HepG2 (cell line): Measurements from ENCODE around the gene JSRP1. TPM values are rescaled to one million over a fixed set of nuclear protein-coding genes. Genes with fewer than 3 reads are reported as not detected.

ENCODE experiments used
- ARNT2 ChIP-seq: sonication (generic); formaldehyde crosslinking; IDR thresholded peaks from 2 replicates; pipeline ENCODE4 v1.8.0; 2022; ENCODE audit warnings: mild to moderate bottlenecking, low read depth, missing genetic modification reagents, moderate library complexity
- ATF6 ChIP-seq: sonication (generic); formaldehyde crosslinking; conservative IDR thresholded peaks from 2 replicates; pipeline ENCODE4 v1.4.0; 2020; ENCODE audit warnings: missing genetic modification reagents
- ATF7-NPFF ChIP-seq: sonication (generic); formaldehyde crosslinking; IDR thresholded peaks from 2 replicates; pipeline ENCODE4 v1.8.1; 2023; ENCODE audit warnings: mild to moderate bottlenecking, low read depth, missing genetic modification reagents, moderate library complexity
- BORCS8-MEF2B ChIP-seq: sonication (generic); formaldehyde crosslinking; IDR thresholded peaks from 2 replicates; pipeline ENCODE4 v1.8.0; 2022; ENCODE audit warnings: mild to moderate bottlenecking, missing genetic modification reagents
- GTF2F1 ChIP-seq: fragments of 150-350 bp; IDR thresholded peaks from 2 replicates; pipeline ENCODE4 v1.6.1; 2014; ENCODE audit warnings: low read length
- HNF1B ChIP-seq: sonication (generic); formaldehyde crosslinking; IDR thresholded peaks from 2 replicates; pipeline ENCODE4 v1.5.1; 2020; ENCODE audit warnings: mild to moderate bottlenecking, moderate library complexity, missing genetic modification reagents
- IKZF5 ChIP-seq: IDR thresholded peaks from 2 replicates; pipeline ENCODE4 v1.6.1; 2018; ENCODE audit warnings: missing genetic modification reagents, mild to moderate bottlenecking, missing compliant biosample characterization
- MLXIP ChIP-seq: sonication (generic); formaldehyde crosslinking; IDR thresholded peaks from 2 replicates; pipeline ENCODE4 v1.9.0; 2021; ENCODE audit warnings: missing genetic modification reagents, borderline replicate concordance
- RAD21 ChIP-seq: fragments of 450-650 bp; formaldehyde crosslinking; IDR thresholded peaks from 2 replicates; pipeline ENCODE4 v1.5.0; 2020; ENCODE audit warnings: mild to moderate bottlenecking
- RFX3 ChIP-seq: IDR thresholded peaks from 2 replicates; pipeline ENCODE4 v1.6.1; 2016; ENCODE audit warnings: missing biosample characterization, missing genetic modification reagents
- SMARCE1 ChIP-seq: fragments of 450-650 bp; IDR thresholded peaks from 2 replicates; pipeline ENCODE4 v1.6.1; 2017; ENCODE audit warnings: borderline replicate concordance
- SRSF1 ChIP-seq: fragments of 200-400 bp; formaldehyde crosslinking; optimal IDR thresholded peaks from 2 replicates; pipeline ENCODE3; 2017; ENCODE audit warnings: mild to moderate bottlenecking, low read depth, low read length, moderate library complexity
- TRAFD1 ChIP-seq: sonication (generic); formaldehyde crosslinking; IDR thresholded peaks from 2 replicates; pipeline ENCODE4 v1.5.1; 2020; ENCODE audit warnings: missing genetic modification reagents, mild to moderate bottlenecking, borderline replicate concordance
- UBTF ChIP-seq: sonication (generic); formaldehyde crosslinking; IDR thresholded peaks from 2 replicates; pipeline ENCODE4 v1.4.0; 2020; ENCODE audit warnings: mild to moderate bottlenecking, missing genetic modification reagents
- ZBTB7B ChIP-seq: sonication (generic); formaldehyde crosslinking; IDR thresholded peaks from 2 replicates; pipeline ENCODE4 v1.4.0; 2020; ENCODE audit warnings: missing genetic modification reagents
- ZNF207 ChIP-seq: fragments of 450-650 bp; IDR thresholded peaks from 2 replicates; pipeline ENCODE4 v1.6.1; 2016; ENCODE audit warnings: antibody characterized with exemption, borderline replicate concordance
- ZNF33B ChIP-seq: sonication (generic); formaldehyde crosslinking; IDR thresholded peaks from 2 replicates; pipeline ENCODE4 v1.5.1; 2020; ENCODE audit warnings: mild to moderate bottlenecking, missing genetic modification reagents
- ZSCAN9 ChIP-seq: IDR thresholded peaks from 2 replicates; pipeline ENCODE4 v1.6.1; 2016; ENCODE audit warnings: borderline replicate concordance
- polyA plus RNA-seq, 8 experiments: library from polyadenylated mRNA; depleted of rRNA in 3 of 8; stranded (reverse) in 7 of 8; unstranded in 1 of 8; fragments of >200 nt; fragmentation: Illumina TruSeq in 4 of 8; extraction: Trizol in 4 of 8; gene quantifications; 2 replicates each; pipeline versions ENCODE4 v1.2.1 to v1.2.3, GENCODE V29; 2011 to 2016; ENCODE audit warnings: low read depth in 4 of 8, missing spikeins in 1 of 8, mixed read lengths in 1 of 8; ENCODE audit not compliant: insufficient read depth in 1 of 8
- total RNA-seq, 5 experiments: library from RNA; depleted of rRNA; stranded (reverse); fragments of >200 nt; fragmentation: Illumina TruSeq; extraction: Trizol; gene quantifications; 2 replicates each; pipeline ENCODE4 v1.2.3, GENCODE V29; 2016; ENCODE audit warnings: low read depth in 1 of 5

JSRP1 gene
- total and polyA plus RNA-seq, 2 of the 13 experiments (the other 11 are each of a cell fraction or from before 2014, with no cell fraction given), result 0.16 to 0.38 TPM

- TF ChIP-seq MLXIP (CRISPR knock-in tag) (no peak), IKZF5 (CRISPR knock-in tag) (no peak), TRAFD1 (CRISPR knock-in tag) (no peak), ATF6 (CRISPR knock-in tag) (no peak), HNF1B (CRISPR knock-in tag) (no peak), UBTF (CRISPR knock-in tag) (peak; percentile 85; the same call in 1 of the 2 replicates), ZNF33B (no peak), SRSF1 (no peak), ATF7-NPFF (CRISPR knock-in tag) (peak; percentile 46; the same call in 1 of the 2 replicates), RFX3 (CRISPR knock-in tag) (peak; percentile 59), ZSCAN9 (no peak), SMARCE1 (no peak), ZBTB7B (CRISPR knock-in tag) (no peak), RAD21 (CRISPR knock-in tag) (peak; percentile 60; the same call in 1 of the 2 replicates), GTF2F1 (no peak), BORCS8-MEF2B (CRISPR knock-in tag) (no peak), ARNT2 (CRISPR knock-in tag) (0 out of 2 replicates have a peak, but pooled peaks have one; percentile 37), ZNF207 (no peak)
These were observed 35.1 kb upstream of the JSRP1 start (continued) for GRCh38 chr19:2291185-2291751.
